PC-3 (cell line): ENCODE data around the gene MEGF9.

Source experiments
- CTCF ChIP-seq: fragments of 300-600 bp; sonication (generic); conservative IDR thresholded peaks from 2 replicates; pipeline ENCODE4 v1.5.1; 2017; ENCODE audit warnings: antibody characterized with exemption, low read depth, mild to moderate bottlenecking, low read length
- EZH2 ChIP-seq: fragments of 300-600 bp; sonication (generic); IDR thresholded peaks from one replicate; pipeline ENCODE4 v1.6.1; 2017; ENCODE audit warnings: antibody characterized with exemption, mild to moderate bottlenecking, low read length; ENCODE audit not compliant: unreplicated experiment
- EZH2phosphoT487 ChIP-seq: fragments of 300-600 bp; sonication (generic); IDR thresholded peaks from 2 replicates; pipeline ENCODE4 v1.6.1; 2018; ENCODE audit warnings: mild to moderate bottlenecking, antibody characterized with exemption, low read length, borderline replicate concordance

DNA sequence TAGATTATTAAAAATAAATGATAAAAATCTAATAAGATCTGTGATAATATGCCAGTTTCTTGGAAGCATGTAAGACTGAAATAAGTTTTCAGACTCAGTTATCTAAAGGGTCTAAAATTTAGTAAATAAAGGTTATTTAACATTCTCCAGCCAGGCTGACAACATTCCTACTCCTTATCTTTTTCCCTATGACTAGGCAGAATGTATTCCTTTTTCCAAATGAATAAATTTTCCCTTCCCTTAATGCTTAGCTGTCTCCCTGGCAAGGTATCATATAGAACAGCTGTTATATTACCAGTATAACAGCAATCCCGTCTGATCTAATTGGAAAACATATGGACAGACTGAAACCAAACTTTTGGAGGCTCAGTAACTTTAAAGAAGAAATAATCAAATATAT, 13.0 kb downstream of the MEGF9 start:
- TF ChIP-seq CTCF (no peak), EZH2 (no peak), EZH2phosphoT487 (no peak)
